Activated CD4-positive, alpha-beta memory T cell treated with anti-CD3 and anti-CD28 coated beads, Interleukin-2, amount 10 ng/mL, durations not matched to agents 7 days and 5 days (primary cell): Measurements from ENCODE around the gene PHACTR1. TPM values are rescaled to one million over a fixed set of nuclear protein-coding genes. Genes with fewer than 3 reads are reported as not detected.

ENCODE experiments used
- CTCF ChIA-PET: fragments of 350-600 bp; sonication (Branson Sonifier 250); formaldehyde crosslinking; loops from one replicate; lab custom pipeline; 2021; ENCODE audit warnings: antibody characterized with exemption, inconsistent platforms; lab: Charles Lee
- POLR2A ChIA-PET: fragments of 350-600 bp; sonication (Branson Sonifier 250); formaldehyde crosslinking; loops from one replicate; lab custom pipeline; 2021; ENCODE audit warnings: antibody characterized with exemption; lab: Charles Lee
- DNase-seq: peaks from one replicate; pipeline ENCODE4 v3.0.0-alpha.2; 2020
- H3K27ac Mint-ChIP-seq: one replicate; pipeline ENCODE4 v1.8.0; 2021; ENCODE audit warnings: mild to moderate bottlenecking, mixed read lengths
- H3K27me3 Mint-ChIP-seq: one replicate; pipeline ENCODE4 v1.8.0; 2021; ENCODE audit warnings: mixed read lengths
- H3K36me3 Mint-ChIP-seq: one replicate; pipeline ENCODE4 v1.8.0; 2021; ENCODE audit warnings: low read depth, mixed read lengths
- H3K4me1 Mint-ChIP-seq: one replicate; pipeline ENCODE4 v1.8.0; 2021; ENCODE audit warnings: mixed read lengths
- H3K4me3 Mint-ChIP-seq: one replicate; pipeline ENCODE4 v1.8.0; 2021; ENCODE audit warnings: mild to moderate bottlenecking, mixed read lengths
- H3K9me3 Mint-ChIP-seq: one replicate; pipeline ENCODE4 v1.8.0; 2021; ENCODE audit warnings: mixed read lengths
- total RNA-seq, 2 experiments: library from RNA; stranded (reverse); gene quantifications; one replicate each; pipeline ENCODE4 v1.2.3, GENCODE V29; 2021

PHACTR1 gene
- total RNA-seq, 2 experiments from 2014 or later, result 0.33 to 0.53 TPM

GRCh38 chr6:13166269-13166668 is 449.7 kb downstream of the PHACTR1 start:
- ChIA-PET POLR2A (no interaction called here), CTCF (no interaction called here)
- Mint-ChIP-seq H3K27me3 (peaks cover 16% of the 10 kb centered on the region), H3K27ac (no peak overlapping the region), H3K36me3 (no peaks in the 10 kb centered on the region), H3K4me3 (no peak overlapping the region), H3K4me1 (peaks cover 2% of the 10 kb centered on the region), H3K9me3 (no peaks in the 10 kb centered on the region)
- no peak for DNase-seq

GRCh38 chr6:13166916-13167315 is 450.3 kb downstream of the PHACTR1 start:
- no peak for DNase-seq
- no peaks in the 10 kb centered on the region for H3K36me3 Mint-ChIP-seq
- peaks cover 2% of the 10 kb centered on the region for H3K4me1 Mint-ChIP-seq
- no peak overlapping the region for H3K27ac Mint-ChIP-seq
- no peak overlapping the region for H3K4me3 Mint-ChIP-seq
- ChIA-PET CTCF (no interaction called here), POLR2A (no interaction called here)
- no peaks in the 10 kb centered on the region for H3K9me3 Mint-ChIP-seq
- H3K27me3 Mint-ChIP-seq, result peaks cover 16% of the 10 kb centered on the region

- DNase-seq, result no peak
- ChIA-PET POLR2A (no interaction called here), CTCF (no interaction called here)
- H3K27me3 Mint-ChIP-seq, result peaks cover 26% of the 10 kb centered on the region
- H3K4me1 Mint-ChIP-seq, result no peaks in the 10 kb centered on the region
- no peak overlapping the region for H3K27ac Mint-ChIP-seq
- H3K9me3 Mint-ChIP-seq, result no peaks in the 10 kb centered on the region
- no peaks in the 10 kb centered on the region for H3K36me3 Mint-ChIP-seq
- no peak overlapping the region for H3K4me3 Mint-ChIP-seq
Observed at GRCh38 chr6:13172291-13172690, 455.7 kb downstream of the PHACTR1 start.

DNA sequence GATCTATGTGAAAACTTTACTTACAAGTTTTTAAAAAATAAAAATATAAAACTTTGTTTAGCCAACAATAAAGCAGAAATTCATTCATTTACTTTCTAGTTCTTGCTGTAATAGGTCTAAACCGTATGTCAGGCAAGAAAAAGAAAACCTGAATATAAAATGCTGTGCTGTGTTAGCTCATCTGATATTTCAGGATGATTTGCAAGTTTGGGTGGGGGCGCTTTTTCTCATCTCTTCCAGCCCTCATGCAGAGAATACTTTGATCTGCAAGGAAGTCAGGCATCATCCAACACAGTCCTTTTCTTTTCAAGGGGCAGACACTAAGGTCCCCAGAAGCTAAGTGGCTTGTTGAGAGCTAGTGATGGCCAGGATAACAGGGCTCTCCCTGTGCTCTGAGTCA is 458.5 kb downstream of the PHACTR1 start:
- H3K4me1 Mint-ChIP-seq, result peaks cover 10% of the 10 kb centered on the region
- POLR2A ChIA-PET, result no interaction called here
- no peak overlapping the region for H3K27ac Mint-ChIP-seq

GRCh38 chr6:13175759-13176158 is 459.2 kb downstream of the PHACTR1 start:
- Mint-ChIP-seq H3K4me1 (peaks cover 10% of the 10 kb centered on the region), H3K27ac (no peak overlapping the region), H3K27me3 (peaks cover 17% of the 10 kb centered on the region), H3K9me3 (no peaks in the 10 kb centered on the region), H3K4me3 (no peak overlapping the region), H3K36me3 (no peaks in the 10 kb centered on the region)
- CTCF ChIA-PET, result no interaction called here
- no peak for DNase-seq
- POLR2A ChIA-PET, result no interaction called here

More for the DNA sequence above, 458.5 kb downstream of the PHACTR1 start:
- H3K4me3 Mint-ChIP-seq, result no peak overlapping the region
- DNase-seq, result no peak
- H3K36me3 Mint-ChIP-seq, result no peaks in the 10 kb centered on the region
- peaks cover 17% of the 10 kb centered on the region for H3K27me3 Mint-ChIP-seq
- H3K9me3 Mint-ChIP-seq, result no peaks in the 10 kb centered on the region
- CTCF ChIA-PET, result no interaction called here

DNA sequence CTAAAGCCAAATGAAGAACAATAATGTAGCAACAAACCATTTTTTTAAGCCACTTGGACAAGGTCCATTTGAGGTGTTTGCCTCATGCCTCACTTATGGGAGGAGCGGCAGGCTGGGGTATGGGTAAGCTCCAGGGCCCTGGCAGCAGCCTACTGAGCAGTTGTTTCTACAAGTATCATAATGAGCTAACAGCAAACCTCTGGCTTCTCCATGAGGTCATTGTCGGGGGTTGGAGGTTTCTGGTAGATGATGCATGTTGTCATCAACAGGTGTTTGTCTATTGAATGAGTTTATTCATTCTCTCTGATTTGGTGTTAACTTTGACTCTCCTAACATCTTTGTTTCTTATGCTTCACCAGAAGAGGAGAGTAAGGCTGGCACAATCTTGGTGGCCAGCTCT is 461.1 kb downstream of the PHACTR1 start:
- ChIA-PET POLR2A (no interaction called here), CTCF (no interaction called here)
- Mint-ChIP-seq H3K9me3 (no peaks in the 10 kb centered on the region), H3K36me3 (no peaks in the 10 kb centered on the region), H3K4me1 (peaks cover 10% of the 10 kb centered on the region), H3K4me3 (no peak overlapping the region), H3K27me3 (peaks cover 14% of the 10 kb centered on the region), H3K27ac (no peak overlapping the region)
- DNase-seq, result no peak

DNA sequence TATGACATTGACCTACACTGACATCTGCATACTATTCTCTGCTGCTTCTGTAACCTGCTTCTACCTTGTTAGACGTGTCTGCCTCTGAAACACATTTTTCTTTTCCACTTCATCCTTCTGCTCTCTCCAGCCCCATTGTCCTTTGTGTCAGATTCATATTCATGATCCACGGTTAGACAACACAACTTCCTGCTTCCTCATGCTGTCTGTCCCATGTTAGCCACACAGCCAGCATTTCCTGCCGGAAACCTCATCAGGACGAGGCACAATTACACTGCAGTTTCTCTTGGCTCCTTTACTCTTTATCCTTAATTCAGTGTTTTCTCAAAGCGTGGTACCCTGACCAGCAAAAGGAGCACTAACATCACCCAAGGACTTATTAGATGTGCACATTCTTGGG is 461.5 kb downstream of the PHACTR1 start:
- Mint-ChIP-seq H3K4me1 (peaks cover 10% of the 10 kb centered on the region), H3K9me3 (no peaks in the 10 kb centered on the region), H3K27ac (no peak overlapping the region), H3K4me3 (no peak overlapping the region), H3K36me3 (no peaks in the 10 kb centered on the region), H3K27me3 (peaks cover 14% of the 10 kb centered on the region)
- DNase-seq, result no peak
- CTCF ChIA-PET, result no interaction called here
- POLR2A ChIA-PET, result no interaction called here

GRCh38 chr6:13180538-13180937 is 464.0 kb downstream of the PHACTR1 start:
- H3K27ac Mint-ChIP-seq, result no peak overlapping the region
- no peak for DNase-seq
- CTCF ChIA-PET, result no interaction called here
- H3K4me3 Mint-ChIP-seq, result no peak overlapping the region
- no peaks in the 10 kb centered on the region for H3K9me3 Mint-ChIP-seq
- POLR2A ChIA-PET, result no interaction called here
- H3K36me3 Mint-ChIP-seq, result no peaks in the 10 kb centered on the region
- H3K27me3 Mint-ChIP-seq, result peaks cover 22% of the 10 kb centered on the region
- H3K4me1 Mint-ChIP-seq, result peaks cover 10% of the 10 kb centered on the region

- no peak for DNase-seq
- POLR2A ChIA-PET, result no interaction called here
- peaks cover 22% of the 10 kb centered on the region for H3K27me3 Mint-ChIP-seq
- H3K4me3 Mint-ChIP-seq, result no peak overlapping the region
- no peaks in the 10 kb centered on the region for H3K36me3 Mint-ChIP-seq
- peaks cover 10% of the 10 kb centered on the region for H3K4me1 Mint-ChIP-seq
- CTCF ChIA-PET, result no interaction called here
- H3K27ac Mint-ChIP-seq, result no peak overlapping the region
- no peaks in the 10 kb centered on the region for H3K9me3 Mint-ChIP-seq
Observed at GRCh38 chr6:13181393-13181792, 464.8 kb downstream of the PHACTR1 start.

DNA sequence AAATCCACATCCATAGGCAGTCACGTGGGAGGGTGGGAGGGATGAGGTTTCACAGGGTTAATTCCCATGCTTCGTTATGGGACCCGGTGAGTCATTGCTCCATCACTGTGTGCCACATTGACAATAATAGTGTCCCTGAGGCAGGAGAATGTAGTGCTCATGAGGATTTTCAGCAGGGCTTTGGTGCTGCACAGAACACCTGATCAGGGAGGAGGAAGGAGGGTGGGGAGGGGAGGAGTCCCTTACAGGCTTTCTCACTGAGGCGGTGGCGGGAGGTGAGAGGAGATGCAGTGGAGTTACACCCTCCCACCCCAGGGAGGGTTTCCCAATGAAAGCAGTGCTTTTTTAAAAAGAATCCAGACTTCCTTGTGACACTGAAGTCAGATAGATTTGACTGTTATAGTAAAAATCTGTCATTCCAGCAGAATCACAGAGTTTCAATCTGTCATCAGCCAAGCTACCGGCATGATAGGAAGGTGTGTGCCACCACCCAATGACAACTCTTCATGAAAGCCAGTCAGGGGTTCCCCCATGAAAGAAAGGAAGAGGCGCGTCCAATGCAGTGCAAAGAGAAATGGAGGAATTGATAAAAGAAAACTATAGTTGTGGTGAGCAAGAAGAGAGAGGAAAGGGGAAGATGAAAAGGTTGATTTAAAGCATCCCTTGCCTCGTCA is 467.0 kb downstream of the PHACTR1 start:
- H3K36me3 Mint-ChIP-seq, result no peaks in the 10 kb centered on the region
- peaks cover 3% of the 10 kb centered on the region for H3K4me1 Mint-ChIP-seq
- no peaks in the 10 kb centered on the region for H3K9me3 Mint-ChIP-seq
- ChIA-PET POLR2A (no interaction called here), CTCF (no interaction called here)
- H3K27ac Mint-ChIP-seq, result no peak overlapping the region
- no peak for DNase-seq
- peaks cover 23% of the 10 kb centered on the region for H3K27me3 Mint-ChIP-seq
- no peak overlapping the region for H3K4me3 Mint-ChIP-seq

DNA sequence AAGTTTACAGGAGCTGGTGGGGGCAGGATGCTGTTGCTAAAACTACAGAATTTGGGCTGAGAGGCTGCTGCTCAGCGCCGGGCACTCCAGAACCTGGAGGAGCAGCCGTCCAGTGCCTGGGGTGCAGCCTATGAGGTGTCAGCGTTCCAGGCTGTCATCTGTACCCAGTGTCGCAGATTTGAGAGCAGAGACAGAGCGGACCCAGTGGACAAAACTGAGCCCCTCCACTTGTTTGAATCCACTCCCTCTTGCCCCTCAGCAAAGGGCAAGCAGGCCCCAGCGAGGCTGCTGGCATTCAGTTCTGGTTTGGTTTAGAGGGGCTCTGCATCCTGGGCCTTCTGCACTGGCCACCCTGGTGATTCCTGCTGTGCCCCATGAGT is 467.5 kb downstream of the PHACTR1 start:
- peaks cover 23% of the 10 kb centered on the region for H3K27me3 Mint-ChIP-seq
- H3K9me3 Mint-ChIP-seq, result no peaks in the 10 kb centered on the region
- no peaks in the 10 kb centered on the region for H3K4me1 Mint-ChIP-seq
- POLR2A ChIA-PET, result no interaction called here
- CTCF ChIA-PET, result no interaction called here
- no peaks in the 10 kb centered on the region for H3K36me3 Mint-ChIP-seq
- no peak overlapping the region for H3K4me3 Mint-ChIP-seq
- H3K27ac Mint-ChIP-seq, result no peak overlapping the region
- DNase-seq, result no peak

- Mint-ChIP-seq H3K4me1 (no peaks in the 10 kb centered on the region), H3K4me3 (no peak overlapping the region), H3K27ac (no peak overlapping the region), H3K36me3 (no peaks in the 10 kb centered on the region), H3K27me3 (peaks cover 23% of the 10 kb centered on the region), H3K9me3 (no peaks in the 10 kb centered on the region)
- ChIA-PET POLR2A (no interaction called here), CTCF (no interaction called here)
- DNase-seq, result no peak
Observed at GRCh38 chr6:13184547-13184946, 468.0 kb downstream of the PHACTR1 start.

DNA sequence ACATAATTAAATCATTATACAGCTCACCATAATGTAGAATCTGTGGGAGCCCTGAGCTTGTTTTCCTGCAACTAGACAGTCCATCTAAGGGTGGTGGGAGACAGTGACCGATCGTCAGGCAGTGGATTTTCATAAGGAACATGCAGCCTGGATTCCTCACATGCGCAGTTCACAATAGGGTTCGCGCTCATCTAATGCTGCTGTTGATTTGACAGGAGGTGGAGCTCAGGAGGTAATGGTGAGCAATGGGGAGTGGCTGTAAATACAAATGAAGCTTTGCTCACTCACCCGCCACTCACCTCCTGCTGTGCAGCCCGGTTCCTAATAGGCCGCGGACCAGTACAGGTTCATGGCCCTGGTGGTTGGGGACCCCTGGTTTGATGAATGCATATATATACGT is 470.3 kb downstream of the PHACTR1 start:
- no peak overlapping the region for H3K27ac Mint-ChIP-seq
- peaks cover 28% of the 10 kb centered on the region for H3K27me3 Mint-ChIP-seq
- no peaks in the 10 kb centered on the region for H3K4me1 Mint-ChIP-seq
- CTCF ChIA-PET, result no interaction called here
- POLR2A ChIA-PET, result no interaction called here
- H3K9me3 Mint-ChIP-seq, result no peaks in the 10 kb centered on the region
- no peak for DNase-seq
- H3K36me3 Mint-ChIP-seq, result no peaks in the 10 kb centered on the region
- H3K4me3 Mint-ChIP-seq, result no peak overlapping the region

GRCh38 chr6:13187692-13188091 is 471.1 kb downstream of the PHACTR1 start:
- Mint-ChIP-seq H3K9me3 (no peaks in the 10 kb centered on the region), H3K36me3 (no peaks in the 10 kb centered on the region), H3K4me1 (no peaks in the 10 kb centered on the region), H3K27ac (no peak overlapping the region), H3K4me3 (no peak overlapping the region), H3K27me3 (peaks cover 34% of the 10 kb centered on the region)
- DNase-seq, result no peak
- ChIA-PET CTCF (no interaction called here), POLR2A (no interaction called here)
